OCI-LY1 (cell line): ENCODE measurements around the gene HOXD3.

Source experiments
- H2AFZ ChIP-seq: fragments of 200-600 bp; sonication (generic), shearing (Covaris generic); 2 replicates; pipeline ENCODE4 v1.6.0; 2014; ENCODE audit warnings: antibody characterized with exemption, mild to moderate bottlenecking, low read length
- H3F3A ChIP-seq: fragments of 200-600 bp; sonication (generic), shearing (Covaris generic); 2 replicates; pipeline ENCODE4 v1.6.0; 2014; ENCODE audit warnings: mild to moderate bottlenecking, antibody characterized with exemption, low read length, moderate library complexity; ENCODE audit not compliant: insufficient read depth
- H3K27ac ChIP-seq: fragments of 200-600 bp; sonication (generic); 2 replicates; pipeline ENCODE4 v1.5.1; 2014; ENCODE audit warnings: low read length, mixed run types, mild to moderate bottlenecking, low read depth; ENCODE audit not compliant: poor library complexity, severe bottlenecking
- H3K27me3 ChIP-seq: fragments of 200-600 bp; sonication (generic); 2 replicates; pipeline ENCODE4 v1.6.0; 2014; ENCODE audit warnings: antibody characterized with exemption, mild to moderate bottlenecking, low read length, moderate library complexity; ENCODE audit not compliant: insufficient read depth
- H3K36me3 ChIP-seq: fragments of 200-600 bp; sonication (generic); 2 replicates; pipeline ENCODE4 v1.6.1; 2014; ENCODE audit warnings: mild to moderate bottlenecking, antibody characterized with exemption, low read length, moderate library complexity, mixed read lengths; ENCODE audit not compliant: insufficient read depth
- H3K4me1 ChIP-seq: fragments of 200-600 bp; sonication (generic); 2 replicates; pipeline ENCODE4 v1.5.1; 2014; ENCODE audit warnings: mild to moderate bottlenecking, low read length, moderate library complexity; ENCODE audit not compliant: insufficient read depth, severe bottlenecking
- H3K4me2 ChIP-seq: fragments of 200-600 bp; sonication (generic), shearing (Covaris generic); 2 replicates; pipeline ENCODE4 v1.6.1; 2014; ENCODE audit warnings: low read length
- H3K4me3 ChIP-seq: fragments of 200-600 bp; sonication (generic); 2 replicates; pipeline ENCODE4 v1.5.1; 2014; ENCODE audit warnings: low read length, low read depth, mild to moderate bottlenecking, mixed read lengths; ENCODE audit not compliant: poor library complexity, severe bottlenecking
- H3K79me2 ChIP-seq: fragments of 200-600 bp; shearing (Covaris generic); 2 replicates; pipeline ENCODE4 v1.6.1; 2016; ENCODE audit warnings: mixed run types, low read length, mixed read lengths; ENCODE audit not compliant: insufficient read depth
- H3K9ac ChIP-seq: fragments of 200-600 bp; sonication (generic), shearing (Covaris generic); 2 replicates; pipeline ENCODE4 v1.6.1; 2014; ENCODE audit warnings: mild to moderate bottlenecking, low read length, mixed read lengths
- H3K9me2 ChIP-seq: fragments of 200-600 bp; sonication (generic), shearing (Covaris generic); 2 replicates; pipeline ENCODE4 v1.6.1; 2014; ENCODE audit warnings: low read depth, mild to moderate bottlenecking, low read length, mixed read lengths
- H3K9me3 ChIP-seq: fragments of 200-600 bp; shearing (Covaris generic); 2 replicates; pipeline ENCODE4 v1.6.1; 2014; ENCODE audit warnings: low read length, mixed read lengths
- H4K20me1 ChIP-seq: fragments of 200-600 bp; sonication (generic), shearing (Covaris generic); 2 replicates; pipeline ENCODE4 v1.6.0; 2016; ENCODE audit warnings: mild to moderate bottlenecking, low read length; ENCODE audit not compliant: insufficient read depth
- CTCF ChIP-seq: fragments of 200-600 bp; sonication (generic), shearing (Covaris generic); IDR thresholded peaks from 2 replicates; pipeline ENCODE4 v1.5.1; 2017; ENCODE audit warnings: mild to moderate bottlenecking, antibody characterized with exemption, low read length, moderate library complexity, mixed read lengths
- EZH2 ChIP-seq: fragments of 200-600 bp; sonication (generic), shearing (Covaris generic); IDR thresholded peaks from 2 replicates; pipeline ENCODE4 v1.8.0; 2017; ENCODE audit warnings: borderline replicate concordance, mixed run types, mild to moderate bottlenecking, antibody characterized with exemption, low read length, moderate library complexity, mixed read lengths

HOXD3 gene

DNA sequence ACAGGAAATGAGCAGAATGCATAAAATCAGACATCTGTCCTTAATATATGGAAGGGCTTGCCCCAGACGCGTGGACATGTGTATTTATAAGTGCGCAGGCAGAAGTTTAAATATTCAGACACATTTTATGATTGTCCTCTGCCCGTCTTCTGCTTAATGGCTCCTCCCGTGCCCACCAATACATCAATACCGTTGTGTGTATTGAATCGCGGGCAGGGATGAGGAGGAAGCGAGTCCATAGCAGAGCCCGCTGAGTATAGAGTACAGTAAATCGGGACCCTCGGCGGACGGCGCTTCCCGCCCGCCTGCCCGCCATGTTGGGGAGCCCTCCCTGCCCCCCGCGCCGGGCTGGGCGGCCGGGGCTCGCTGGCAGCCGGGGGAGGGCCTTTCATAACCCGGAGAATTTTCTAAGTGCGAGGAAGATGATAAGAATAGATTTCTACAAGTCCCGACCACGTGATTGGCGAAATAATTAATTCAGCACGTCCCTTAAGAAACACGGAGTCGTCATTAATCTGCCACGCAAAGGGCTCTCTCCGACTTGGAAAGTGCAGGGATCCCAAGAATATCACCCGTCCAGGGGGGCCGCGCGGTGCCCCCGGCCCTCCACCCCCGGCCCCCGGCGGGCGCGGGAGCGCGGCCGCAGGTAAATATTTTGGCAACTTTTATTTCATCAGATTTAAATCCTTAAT, at the start of gene HOXD3:
HOXD3 (plus strand) TSS at position 501 of the 692 bp plus-strand sequence. CDS start 11,808 bp downstream, outside the sequence.
- TF ChIP-seq CTCF: no peak
- TF ChIP-seq EZH2: no peak
- Histone ChIP-seq H3F3A (no peaks in the 10 kb centered on the region), H4K20me1 (no peaks in the 10 kb centered on the region), H3K36me3 (no peaks in the 10 kb centered on the region), H3K9me2 (no peaks in the 10 kb centered on the region), H3K9ac (no peak within 1 kb of the TSS), H3K4me3 (no peak within 1 kb of the TSS), H2AFZ (no peak within 1 kb of the TSS), H3K4me1 (no peaks in the 10 kb centered on the region), H3K79me2 (no peaks in the 10 kb centered on the region), H3K9me3 (no peaks in the 10 kb centered on the region), H3K4me2 (no peak within 1 kb of the TSS), H3K27me3 (no peaks in the 10 kb centered on the region), H3K27ac (no peak within 1 kb of the TSS)

DNA sequence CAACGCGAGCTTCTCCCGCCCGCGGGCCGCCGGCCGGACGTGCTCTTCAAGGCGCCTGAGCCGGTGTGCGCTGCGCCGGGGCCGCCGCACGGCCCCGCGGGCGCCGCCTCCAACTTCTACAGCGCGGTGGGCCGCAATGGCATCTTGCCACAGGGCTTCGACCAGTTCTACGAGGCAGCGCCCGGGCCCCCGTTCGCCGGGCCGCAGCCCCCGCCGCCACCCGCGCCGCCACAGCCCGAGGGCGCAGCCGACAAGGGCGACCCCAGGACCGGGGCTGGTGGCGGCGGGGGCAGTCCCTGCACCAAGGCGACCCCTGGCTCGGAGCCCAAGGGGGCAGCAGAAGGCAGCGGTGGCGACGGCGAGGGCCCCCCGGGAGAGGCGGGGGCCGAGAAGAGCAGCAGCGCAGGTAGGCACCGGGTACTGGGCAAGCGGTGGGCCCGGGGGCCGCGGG, 49.4 kb upstream of the HOXD3 start:
- no peak overlapping the region for H3K4me3 ChIP-seq
- H3K9me2 ChIP-seq: no peaks in the 10 kb centered on the region
- no peaks in the 10 kb centered on the region for H4K20me1 ChIP-seq
- H3K4me2 ChIP-seq: no peak overlapping the region
- H2AFZ ChIP-seq: no peak overlapping the region
- H3K79me2 ChIP-seq: no peaks in the 10 kb centered on the region
- no peak for TF ChIP-seq CTCF
- TF ChIP-seq EZH2: no peak
- H3F3A ChIP-seq: no peaks in the 10 kb centered on the region
- no peak overlapping the region for H3K27ac ChIP-seq
- no peak overlapping the region for H3K9ac ChIP-seq
- no peaks in the 10 kb centered on the region for H3K9me3 ChIP-seq
- H3K4me1 ChIP-seq: peaks cover 5% of the 10 kb centered on the region
- no peaks in the 10 kb centered on the region for H3K36me3 ChIP-seq
- H3K27me3 ChIP-seq: no peaks in the 10 kb centered on the region

DNA sequence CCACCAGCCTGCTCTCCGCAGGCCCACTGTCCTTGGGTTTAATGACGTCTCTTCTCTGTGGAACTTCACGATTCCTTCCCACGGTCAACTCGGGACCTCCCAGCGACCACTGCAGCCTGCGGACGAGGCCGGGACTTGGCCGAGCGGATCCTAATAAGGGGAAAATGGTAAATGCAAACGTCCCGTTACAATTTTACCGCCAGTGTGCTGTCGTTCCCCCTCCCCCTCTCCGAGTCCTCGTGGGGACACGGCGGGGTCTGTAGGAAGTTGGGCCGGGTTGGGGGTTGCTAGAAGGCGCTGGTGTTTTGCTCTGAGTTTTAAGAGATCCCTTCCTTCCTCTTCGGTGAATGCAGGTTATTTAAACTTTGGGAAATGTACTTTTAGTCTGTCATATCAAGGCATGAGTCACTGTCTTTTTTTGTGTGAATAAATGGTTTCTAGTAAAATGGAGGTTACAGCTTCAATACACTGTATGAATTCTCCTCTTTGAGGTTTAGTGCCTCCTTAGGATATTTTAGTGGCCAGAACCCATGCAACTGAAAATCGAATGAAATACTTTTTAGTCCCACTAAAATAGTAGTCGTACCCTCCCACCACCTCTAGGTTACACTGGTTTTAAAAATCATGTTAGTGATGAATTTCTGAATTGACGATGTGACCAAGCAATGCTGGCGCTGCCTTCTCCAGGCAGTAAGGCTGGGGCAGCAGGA, 47.8 kb upstream of the HOXD3 start:
- Histone ChIP-seq H3F3A (no peaks in the 10 kb centered on the region), H3K36me3 (no peaks in the 10 kb centered on the region), H3K79me2 (no peaks in the 10 kb centered on the region), H2AFZ (no peak overlapping the region), H3K4me2 (no peak overlapping the region), H3K4me1 (peaks cover 5% of the 10 kb centered on the region), H4K20me1 (no peaks in the 10 kb centered on the region), H3K27ac (no peak overlapping the region), H3K27me3 (no peaks in the 10 kb centered on the region), H3K4me3 (no peak overlapping the region), H3K9me3 (no peaks in the 10 kb centered on the region), H3K9me2 (no peaks in the 10 kb centered on the region), H3K9ac (no peak overlapping the region)
- TF ChIP-seq EZH2: no peak
- TF ChIP-seq CTCF: no peak
